ENCODE measurements around the gene ARHGEF16.
A peak's percentile ranks its signal among the peaks of the same experiment; 100 is the strongest.

ARHGEF16 gene

DNA sequence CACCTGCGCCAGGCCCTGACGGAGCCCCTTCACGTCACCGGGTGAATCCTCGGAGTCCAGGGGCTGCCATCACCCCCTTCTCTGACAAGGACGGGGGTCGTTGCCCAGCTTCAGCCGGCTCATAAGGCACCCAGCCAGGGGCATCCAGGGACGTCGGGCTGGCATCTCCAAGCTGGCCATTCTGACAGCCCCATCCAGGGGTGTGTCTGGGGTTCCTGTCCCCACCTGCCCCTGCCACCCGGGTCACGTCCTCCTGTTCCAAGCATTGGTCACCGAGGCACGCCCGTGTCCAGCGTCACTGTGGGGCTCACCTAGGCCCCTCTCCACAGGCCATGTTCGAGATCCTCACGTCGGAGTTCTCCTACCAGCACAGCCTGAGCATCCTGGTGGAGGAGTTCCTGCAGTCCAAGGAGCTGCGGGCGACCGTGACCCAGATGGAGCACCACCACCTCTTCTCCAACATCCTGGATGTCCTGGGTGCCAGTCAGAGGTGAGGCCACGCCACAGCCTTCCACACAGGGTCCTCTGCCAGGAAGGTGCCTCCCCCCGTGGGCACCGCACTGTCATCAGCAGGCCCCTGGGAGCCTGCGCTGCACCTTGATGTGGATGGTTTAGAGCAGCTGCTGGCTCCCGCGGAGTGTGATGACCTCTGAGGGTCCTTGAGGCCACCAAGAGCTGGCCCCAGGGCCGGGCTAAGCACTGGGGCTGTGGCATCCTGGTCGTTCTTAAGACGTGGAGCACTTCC is 14.8 kb downstream of the ARHGEF16 start:
- no peak for DNase-seq (ENCODE audit: low read depth, low spot score)
- TF ChIP-seq, protein P1, sequence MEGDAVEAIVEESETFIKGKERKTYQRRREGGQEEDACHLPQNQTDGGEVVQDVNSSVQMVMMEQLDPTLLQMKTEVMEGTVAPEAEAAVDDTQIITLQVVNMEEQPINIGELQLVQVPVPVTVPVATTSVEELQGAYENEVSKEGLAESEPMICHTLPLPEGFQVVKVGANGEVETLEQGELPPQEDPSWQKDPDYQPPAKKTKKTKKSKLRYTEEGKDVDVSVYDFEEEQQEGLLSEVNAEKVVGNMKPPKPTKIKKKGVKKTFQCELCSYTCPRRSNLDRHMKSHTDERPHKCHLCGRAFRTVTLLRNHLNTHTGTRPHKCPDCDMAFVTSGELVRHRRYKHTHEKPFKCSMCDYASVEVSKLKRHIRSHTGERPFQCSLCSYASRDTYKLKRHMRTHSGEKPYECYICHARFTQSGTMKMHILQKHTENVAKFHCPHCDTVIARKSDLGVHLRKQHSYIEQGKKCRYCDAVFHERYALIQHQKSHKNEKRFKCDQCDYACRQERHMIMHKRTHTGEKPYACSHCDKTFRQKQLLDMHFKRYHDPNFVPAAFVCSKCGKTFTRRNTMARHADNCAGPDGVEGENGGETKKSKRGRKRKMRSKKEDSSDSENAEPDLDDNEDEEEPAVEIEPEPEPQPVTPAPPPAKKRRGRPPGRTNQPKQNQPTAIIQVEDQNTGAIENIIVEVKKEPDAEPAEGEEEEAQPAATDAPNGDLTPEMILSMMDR (IDR thresholded peaks at IDR 0.05; ENCODE audit: insufficient read depth, low read length, missing control alignments): no peak
- ChIA-PET POLR2A (no interaction called here), CTCF (interaction anchor here (0.7 to 2.5 kb wide), 3 partner anchors 17 to 21 kb away, joined by 4 to 18 read pairs (median 4); no protein-coding TSS in a partner anchor)
- H3K4me3 ChIP-seq (ENCODE audit: low read depth, low read length): no peak overlapping the region

DNA sequence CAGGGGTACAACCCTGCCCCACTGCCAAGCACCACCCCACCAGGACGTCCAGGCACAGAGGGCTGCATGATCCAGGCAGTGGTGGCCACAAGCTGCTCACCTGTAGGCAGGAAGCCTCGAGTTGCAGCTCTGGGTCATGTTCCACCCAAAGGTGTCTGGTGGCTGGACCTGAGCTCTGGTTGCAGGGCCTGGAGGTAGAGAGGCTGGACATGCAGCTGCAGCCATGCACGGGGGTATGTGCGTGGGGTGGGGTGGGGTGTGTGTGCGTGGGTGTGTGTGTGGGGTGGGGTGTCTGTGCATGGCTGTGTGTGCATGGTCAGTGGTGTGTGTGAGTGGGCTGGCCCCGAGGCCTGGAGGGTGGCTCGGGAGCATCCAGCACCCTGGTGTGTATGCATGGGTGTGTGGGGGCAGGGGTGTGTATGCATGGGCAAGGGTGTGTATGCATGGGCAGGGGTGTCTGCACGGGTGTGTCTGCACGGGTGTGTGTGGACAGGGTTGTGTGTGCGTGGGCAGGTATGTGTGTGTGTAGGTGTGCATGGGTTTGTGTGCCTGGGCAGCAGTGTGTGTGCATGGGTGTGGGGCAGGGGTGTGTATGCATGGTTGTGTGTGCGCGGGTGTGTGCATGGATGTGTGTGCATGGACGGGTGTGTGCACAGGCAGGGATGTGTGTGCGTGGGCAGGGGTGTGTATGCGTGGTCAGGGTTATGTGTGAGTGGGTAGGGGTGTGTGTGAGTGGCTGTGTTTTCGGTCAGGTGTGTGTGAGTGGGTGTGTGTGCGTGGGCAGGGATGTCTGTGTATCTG is 15.6 kb downstream of the ARHGEF16 start:
- POLR2A ChIA-PET: no interaction called here
- no peak for DNase-seq (ENCODE audit: low read depth, low spot score)
- CTCF ChIA-PET: interaction anchor here (0.7 to 2.5 kb wide), 2 partner anchors 17 to 21 kb away, joined by 4 to 18 read pairs; no protein-coding TSS in a partner anchor
- no peak overlapping the region for H3K4me3 ChIP-seq (ENCODE audit: low read depth, low read length)
- TF ChIP-seq, protein P1 (IDR thresholded peaks at IDR 0.05; ENCODE audit: insufficient read depth, low read length, missing control alignments): no peak

DNA sequence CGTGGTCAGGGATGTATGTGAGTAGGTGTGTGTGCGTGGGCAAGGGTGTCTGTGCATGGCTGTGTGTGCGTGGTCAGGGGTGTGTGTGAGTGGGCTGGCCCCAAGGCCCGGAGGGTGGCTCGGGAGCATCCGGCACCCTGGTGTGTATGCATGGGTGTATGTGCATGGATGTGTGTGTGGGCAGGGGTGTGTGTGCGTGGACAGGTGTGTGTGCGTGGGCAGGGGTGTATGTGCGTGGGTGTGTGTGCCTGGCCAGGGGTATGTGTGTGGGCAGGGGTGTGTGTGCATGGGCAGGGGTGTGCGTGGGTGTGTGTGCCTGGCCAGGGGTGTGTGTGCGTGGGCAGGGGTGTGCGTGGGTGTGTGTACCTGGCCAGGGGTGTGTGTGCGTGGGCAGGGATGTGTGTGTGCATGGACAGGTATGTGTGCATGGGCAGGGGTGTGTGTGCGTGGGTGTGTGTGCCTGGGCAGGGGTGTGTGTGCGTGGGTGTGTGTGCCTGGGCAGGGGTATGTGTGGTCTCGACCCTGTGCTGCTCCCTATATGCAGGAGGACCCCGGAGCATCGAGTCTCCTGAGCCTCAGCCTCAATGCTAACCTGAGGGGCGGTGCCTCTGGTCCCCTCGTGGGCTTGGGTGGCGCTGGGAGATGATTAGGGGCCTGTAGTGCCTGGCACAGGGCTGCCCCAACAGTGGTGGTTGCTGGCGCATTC is 16.3 kb downstream of the ARHGEF16 start:
- ChIA-PET POLR2A (no interaction called here), CTCF (interaction anchor here (0.9 to 4.1 kb wide), 13 partner anchors 8 to 153 kb away, joined by 3 to 92 read pairs (median 8); partner anchors contain the start of gene ARHGEF16)
- DNase-seq (ENCODE audit: low read depth, low spot score): no peak
- H3K4me3 ChIP-seq (ENCODE audit: low read depth, low read length): no peak overlapping the region
- TF ChIP-seq, protein P1 (IDR thresholded peaks at IDR 0.05; ENCODE audit: insufficient read depth, low read length, missing control alignments): no peak

DNA sequence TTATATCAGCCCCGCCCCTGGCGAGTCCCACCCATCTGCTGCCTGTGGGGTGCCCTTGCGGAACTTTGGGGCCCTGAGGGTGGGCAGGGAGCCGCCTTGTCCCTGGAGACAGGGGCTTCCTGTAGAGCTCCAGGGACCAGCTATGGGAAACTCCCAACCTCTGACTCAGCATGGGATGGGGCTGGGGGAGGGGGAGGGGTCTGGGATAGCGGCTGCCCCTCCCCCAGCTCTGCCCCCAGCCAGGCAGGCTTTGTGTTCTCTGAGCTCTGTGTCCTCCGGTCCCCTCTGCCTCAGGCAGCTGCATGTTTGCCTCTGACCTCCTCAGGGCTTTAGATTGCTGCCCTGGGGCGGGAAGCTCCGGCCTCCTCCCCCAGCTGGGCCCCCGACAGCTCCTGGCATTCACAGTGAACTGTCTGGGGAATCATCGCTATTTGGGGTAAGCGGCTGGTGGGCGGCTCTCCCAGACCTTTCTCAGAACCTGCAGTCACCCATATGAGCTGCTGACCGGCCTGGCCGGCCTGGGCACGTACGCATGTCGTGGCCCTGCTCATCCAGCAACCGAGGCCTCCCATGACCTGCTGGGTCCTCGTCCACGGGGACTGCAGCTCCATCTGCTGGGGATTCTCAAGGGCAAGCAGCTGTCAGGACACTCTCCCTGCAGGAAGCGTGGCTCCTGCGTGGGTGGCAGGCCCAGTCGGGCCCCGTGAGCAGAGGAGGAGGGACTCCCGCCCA is 17.1 kb downstream of the ARHGEF16 start:
- no peak for DNase-seq (ENCODE audit: low read depth, low spot score)
- CTCF ChIA-PET: interaction anchor here (0.8 to 4.1 kb wide), 16 partner anchors 9 to 153 kb away, joined by 3 to 92 read pairs (median 6); partner anchors contain the start of genes ARHGEF16 and TPRG1L
- TF ChIP-seq, protein P1 (IDR thresholded peaks at IDR 0.05; ENCODE audit: insufficient read depth, low read length, missing control alignments): peak; percentile 69
- no peak overlapping the region for H3K4me3 ChIP-seq (ENCODE audit: low read depth, low read length)
- POLR2A ChIA-PET: no interaction called here

DNA sequence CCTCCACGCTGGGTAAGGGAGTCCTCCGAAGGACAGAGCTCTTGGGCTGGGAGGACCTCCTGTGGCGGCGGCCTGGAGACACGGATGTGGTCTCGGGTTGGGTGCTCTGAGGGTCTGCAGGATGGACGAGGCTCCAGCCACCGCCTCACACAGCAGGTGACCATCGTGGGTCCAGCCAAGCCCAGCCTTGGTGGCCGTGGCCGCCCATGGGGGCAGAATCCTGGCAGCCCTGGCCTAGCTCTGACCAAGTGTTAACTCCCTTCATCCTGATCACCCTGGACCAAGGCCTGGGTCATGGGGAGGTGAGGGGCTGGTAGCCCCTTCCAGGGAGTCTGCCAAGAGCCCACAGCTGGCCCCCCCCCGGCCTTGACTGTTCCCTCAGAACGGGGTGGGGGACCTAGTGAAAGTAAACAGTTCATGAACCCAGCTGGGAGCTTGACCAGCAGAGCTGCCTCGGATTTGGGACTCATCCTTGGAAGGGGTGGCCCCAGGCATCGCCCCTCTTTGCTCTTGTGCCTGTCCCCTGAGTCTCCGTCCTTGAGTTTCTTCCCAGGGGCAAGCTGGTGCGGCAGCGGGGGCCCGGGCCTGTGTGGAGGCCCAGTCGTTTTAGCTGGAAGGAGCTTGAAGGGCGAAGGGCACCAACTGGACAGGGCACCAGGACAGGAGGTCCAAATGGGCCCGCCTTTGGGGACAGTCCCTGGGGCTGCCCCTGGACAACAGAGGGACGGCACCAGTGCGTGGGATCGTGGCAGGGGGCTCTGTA is 17.8 kb downstream of the ARHGEF16 start:
- ChIA-PET CTCF (interaction anchor here (0.8 to 4.1 kb wide), 15 partner anchors 10 to 152 kb away, joined by 3 to 92 read pairs (median 7); partner anchors contain the start of genes ARHGEF16 and TPRG1L), POLR2A (no interaction called here)
- no peak for DNase-seq (ENCODE audit: low read depth, low spot score)
- TF ChIP-seq, protein P1 (IDR thresholded peaks at IDR 0.05; ENCODE audit: insufficient read depth, low read length, missing control alignments): no peak
- no peak overlapping the region for H3K4me3 ChIP-seq (ENCODE audit: low read depth, low read length)
